Uterus (tissue), 2 donors: ENCODE data around the gene ADAMTS9.

Source experiments
- CTCF ChIP-seq, 4 experiments: fragments of 200-600 bp in 2 of 4; fragments of 450-650 bp in 2 of 4; sonication (generic) in 2 of 4; IDR thresholded peaks; one replicate each; pipeline ENCODE4 v1.5.1; 2016 to 2019; ENCODE audit warnings: antibody characterized with exemption in 4 of 4, mild to moderate bottlenecking in 2 of 4, moderate library complexity in 1 of 4
- POLR2A ChIP-seq, 2 donors: fragments of 450-650 bp; IDR thresholded peaks; one replicate each; pipeline ENCODE4 v1.6.1; 2016; ENCODE audit warnings: antibody characterized with exemption in 2 of 2, mild to moderate bottlenecking in 1 of 2, moderate library complexity in 1 of 2

- TF ChIP-seq CTCF (IDR thresholded peaks at IDR 0.05) (no peak), POLR2A (IDR thresholded peaks at IDR 0.05) (no peak)
Measured at GRCh38 chr3:64560791-64561190, 127.0 kb downstream of the ADAMTS9 start.
